NCI-H1048 (cell line): ENCODE measurements around the gene TGM2.

Experiments
- DNase-seq: peaks from one replicate; lab custom pipeline; 2025; lab: John Stamatoyannopoulos, UW

Gene TGM2

DNA sequence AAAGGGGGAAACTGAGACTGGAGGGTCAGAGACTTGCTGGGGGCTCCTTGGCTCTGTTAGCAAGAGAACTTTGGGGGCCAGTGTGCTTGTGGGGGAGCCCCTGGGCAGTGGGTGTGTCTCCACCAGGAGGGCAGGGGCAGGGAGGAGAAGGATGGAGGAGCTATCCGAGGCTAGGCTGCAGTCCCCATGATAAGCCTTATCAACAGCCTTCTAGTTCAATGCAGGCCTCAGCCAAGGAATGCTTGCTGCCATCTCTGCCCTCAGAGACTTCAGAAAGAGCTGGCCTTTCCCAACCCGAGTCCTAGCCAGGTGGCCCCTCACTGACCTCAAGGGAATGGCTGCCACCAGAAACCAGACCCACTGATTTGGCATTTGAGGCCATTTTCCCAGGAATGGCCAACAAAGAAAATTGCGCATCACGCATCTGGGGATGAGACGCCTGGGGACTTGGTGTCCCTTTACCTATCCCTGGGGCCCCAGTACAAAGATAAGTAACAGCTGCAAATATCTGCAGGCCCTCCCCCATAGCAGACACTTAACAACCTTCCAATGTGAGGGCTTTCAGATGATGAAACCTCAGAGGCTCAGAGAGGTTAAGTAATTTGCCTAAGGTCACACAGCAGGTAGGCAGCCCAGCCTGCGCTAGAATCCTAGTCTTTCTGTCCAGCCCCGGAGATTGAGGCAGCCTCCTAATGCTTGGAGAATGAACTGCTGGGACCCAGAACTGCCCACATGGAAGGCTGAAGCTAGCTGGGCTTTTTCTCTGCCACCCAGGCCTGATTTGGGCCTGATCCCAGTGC is 4.9 kb downstream of the TGM2 start:
- no peak for DNase-seq

GRCh38 chr20:38159566-38159956 is 5.5 kb downstream of the TGM2 start:
- DNase-seq: no peak

DNA sequence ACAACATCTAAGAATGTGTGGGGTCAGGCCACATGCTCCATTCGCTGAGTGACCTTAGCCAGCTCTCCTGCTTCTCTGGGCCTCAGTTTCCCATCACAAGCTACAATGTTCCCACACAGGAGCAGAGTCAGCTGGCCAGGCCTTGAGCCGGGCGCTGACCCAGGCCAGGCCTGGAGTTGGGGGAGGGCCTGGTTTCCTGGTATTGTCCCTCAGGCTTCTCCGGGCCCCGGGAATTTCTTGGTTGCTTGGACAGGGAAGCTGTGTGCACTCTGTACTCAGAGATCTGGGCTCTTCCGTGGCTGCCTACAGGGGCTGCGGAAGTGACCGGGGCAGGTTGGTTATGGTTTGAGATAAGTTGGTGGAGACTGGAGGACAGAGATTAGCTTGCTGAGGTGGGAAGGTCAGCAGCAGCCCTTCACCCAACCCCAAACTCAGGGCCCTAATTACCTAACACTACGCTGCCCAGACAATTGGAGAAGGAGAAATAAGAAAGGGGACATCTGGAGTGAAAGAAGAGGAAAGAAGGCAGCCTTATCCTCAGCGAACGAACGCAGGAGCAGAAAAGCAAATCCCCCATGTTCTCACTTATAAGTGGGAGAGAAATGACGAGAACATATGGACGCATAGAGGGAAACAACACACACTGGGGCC is 6.2 kb downstream of the TGM2 start:
- DNase-seq: no peak

- DNase-seq: no peak
Measured at GRCh38 chr20:38157635-38158495, 7.2 kb downstream of the TGM2 start.

DNA sequence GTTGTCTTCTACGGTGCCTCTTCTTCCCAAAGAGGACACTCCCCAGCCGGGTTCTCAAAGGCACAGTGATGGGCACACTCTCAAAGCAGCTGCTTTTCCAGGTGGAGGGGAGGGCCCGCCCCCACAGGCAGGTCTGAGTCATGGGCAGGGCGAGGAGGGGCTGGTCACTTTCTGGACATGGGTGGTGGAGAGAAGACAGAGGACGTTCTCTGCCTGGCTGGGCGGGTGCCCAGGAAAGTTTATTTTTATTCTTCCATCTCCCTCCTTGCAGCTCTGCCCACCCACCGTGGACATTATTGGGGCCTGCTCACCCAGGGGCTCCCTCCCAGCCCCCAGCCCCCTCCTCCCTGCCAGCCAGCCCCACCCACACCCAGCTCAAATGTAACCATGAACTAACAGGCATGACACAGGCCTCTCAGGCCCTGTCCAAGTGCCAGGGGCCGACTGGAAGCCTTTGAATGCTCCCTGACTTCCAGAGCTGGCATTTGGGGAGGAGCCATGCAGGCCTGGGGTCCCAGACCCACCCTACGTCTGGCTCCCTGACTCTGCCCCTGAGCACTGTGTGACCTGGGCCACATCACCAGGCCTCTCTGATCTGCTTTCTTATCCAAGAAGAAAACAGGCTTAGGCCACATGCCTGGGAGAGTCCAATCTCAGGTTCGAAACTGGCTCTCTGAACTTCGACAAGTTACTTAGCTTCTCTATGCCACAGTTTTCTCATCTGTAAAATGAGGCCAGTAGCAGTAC is 8.0 kb downstream of the TGM2 start:
- no peak for DNase-seq

DNA sequence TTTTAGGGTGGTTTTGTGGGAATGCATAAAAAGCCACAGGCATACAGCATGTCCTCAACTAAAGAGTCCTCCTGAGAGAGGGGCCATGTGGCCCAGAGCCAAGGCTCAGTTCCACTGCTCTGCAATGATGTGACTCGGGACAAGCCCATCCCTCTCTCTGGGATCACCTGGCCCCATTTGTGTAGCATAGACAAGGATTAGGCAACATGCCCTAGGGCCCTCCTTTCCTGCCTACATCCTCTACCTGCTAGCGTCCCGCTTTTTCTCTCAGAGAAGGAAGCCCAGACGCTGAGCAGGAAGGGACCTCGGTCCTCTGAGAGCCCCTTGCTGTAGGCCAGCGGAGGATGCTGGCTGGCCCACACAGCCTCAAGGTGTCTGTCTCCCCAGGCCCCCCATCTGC is 8.8 kb downstream of the TGM2 start:
- no peak for DNase-seq

- DNase-seq: no peak
Measured at GRCh38 chr20:38155811-38156210, 9.3 kb downstream of the TGM2 start.

DNA sequence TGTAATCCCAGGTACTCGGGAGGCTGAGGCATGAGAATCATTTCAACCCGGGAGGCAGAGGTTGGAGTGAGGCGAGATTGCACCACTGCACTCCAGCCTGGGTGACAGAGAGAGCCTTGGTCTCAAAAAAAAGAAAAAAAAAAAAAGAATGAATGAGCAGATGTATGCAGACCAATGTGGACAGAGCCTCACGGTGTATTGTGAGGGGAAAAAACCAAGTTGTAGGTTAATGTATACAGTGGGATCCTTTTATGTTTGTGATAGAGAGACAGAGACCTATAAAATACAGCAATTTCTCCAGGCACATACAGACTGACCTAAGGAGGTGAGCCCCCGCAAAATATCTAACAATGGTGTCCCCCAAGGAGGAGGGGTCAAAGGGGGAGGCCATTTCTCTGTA is 11.7 kb downstream of the TGM2 start:
- no peak for DNase-seq

DNA sequence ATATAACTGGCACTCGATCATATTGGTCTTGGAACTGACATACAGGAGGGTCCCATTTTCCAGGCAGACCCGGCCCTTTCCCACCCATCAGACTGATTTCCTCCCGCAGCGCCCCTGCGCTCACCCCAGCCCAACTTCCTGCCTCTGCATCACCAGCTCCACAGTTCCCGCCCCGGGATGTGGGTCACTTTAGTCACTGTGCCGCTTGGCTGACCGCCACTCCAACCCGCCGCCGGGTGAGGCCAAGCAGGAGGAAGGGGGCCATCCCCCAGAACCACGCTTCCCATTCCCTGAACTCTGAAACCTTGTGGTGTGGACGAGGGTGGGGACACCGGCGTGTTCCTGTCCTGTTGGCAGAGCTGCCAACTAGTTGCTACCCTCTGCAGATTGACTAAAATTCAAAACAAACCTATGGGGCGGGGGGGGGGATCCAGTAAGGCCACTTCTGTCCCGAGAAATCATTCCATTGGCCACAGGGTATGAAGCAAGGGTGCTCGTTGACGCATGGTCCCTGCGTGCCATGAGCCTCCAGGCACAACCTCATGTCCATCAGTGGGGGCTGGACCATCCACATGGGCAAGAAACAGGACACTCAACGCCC is 12.3 kb downstream of the TGM2 start:
- DNase-seq: no peak

DNA sequence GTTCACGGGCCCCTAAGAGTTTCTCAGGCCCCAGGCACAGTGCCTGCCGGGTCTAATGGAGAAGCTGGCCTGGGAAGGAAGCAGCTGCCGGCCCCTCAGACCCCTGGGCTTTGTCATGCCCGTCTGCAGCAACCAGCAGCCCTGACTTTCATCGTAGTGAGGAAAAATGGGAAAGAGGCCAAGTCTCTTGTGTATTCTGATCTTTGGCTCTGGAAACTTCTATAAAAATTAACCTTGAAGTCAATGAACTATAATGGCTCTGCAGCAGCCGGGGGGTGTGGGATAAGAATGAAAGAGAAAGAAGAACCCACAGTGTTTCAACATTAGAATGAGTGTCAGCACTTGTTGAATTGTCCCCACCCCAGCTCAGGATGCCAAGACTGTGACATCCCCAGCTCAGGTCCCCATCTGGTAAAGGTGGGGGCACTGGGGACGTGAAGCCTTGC is 12.9 kb downstream of the TGM2 start:
- no peak for DNase-seq

DNA sequence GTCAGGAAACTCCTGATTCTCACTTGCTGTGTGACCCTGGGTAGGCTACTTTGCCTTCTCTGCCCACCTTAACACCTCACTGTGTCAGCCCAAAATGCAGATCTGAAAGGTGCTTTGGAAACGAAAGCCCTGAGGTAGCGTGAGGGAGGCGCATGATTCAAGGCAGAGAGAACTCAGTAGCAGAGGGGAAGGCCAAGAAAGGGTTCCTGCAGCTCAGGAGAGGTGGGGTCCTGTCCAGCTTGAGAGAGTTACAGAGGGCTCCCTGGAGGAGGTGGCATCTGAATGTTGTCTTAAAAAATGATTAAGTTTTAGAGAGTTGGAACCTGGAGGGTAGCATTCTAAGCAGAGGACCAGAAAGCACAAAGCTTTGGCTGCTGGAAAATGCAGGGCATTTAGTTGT is 13.6 kb downstream of the TGM2 start:
- DNase-seq: no peak

DNA sequence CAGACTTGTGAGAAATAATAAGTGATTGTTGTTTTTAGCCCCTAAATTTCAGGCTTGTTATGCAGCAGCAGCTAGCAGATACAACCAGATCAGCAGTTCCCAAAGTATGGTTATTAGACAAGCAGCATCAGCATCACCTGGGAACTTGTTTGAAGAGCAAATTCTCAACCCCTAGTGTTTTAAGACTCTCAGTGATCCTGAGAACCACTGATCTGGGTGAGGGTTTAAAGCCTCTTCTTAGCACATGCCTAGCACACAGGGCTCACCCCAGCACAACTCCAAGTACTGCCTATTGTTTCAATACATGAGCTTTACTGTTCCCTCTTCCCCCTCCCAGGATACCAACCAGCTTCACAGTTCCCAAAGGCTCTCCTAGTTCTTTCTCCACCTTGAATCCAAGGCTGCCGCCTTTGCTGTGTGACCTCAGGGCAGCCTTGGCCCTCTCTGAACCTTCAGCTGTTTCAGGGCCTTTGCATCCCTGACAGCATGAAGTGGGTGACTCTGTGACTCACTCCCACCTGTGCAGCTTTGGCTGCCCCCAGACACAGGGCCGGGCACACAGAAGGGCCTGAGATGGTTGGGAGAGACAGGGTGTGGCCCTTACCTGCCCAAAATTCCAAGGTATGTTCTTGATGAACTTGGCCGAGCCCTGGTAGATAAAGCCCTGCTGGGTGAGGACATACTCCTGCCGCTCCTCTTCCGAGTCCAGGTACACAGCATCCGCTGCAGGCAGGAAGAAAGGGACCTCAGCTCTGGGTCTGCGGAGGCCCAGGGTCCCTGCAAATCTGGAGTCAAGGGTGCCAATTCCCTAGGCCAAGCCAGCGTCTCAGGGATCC is 14.5 kb downstream of the TGM2 start:
- DNase-seq: no peak

DNA sequence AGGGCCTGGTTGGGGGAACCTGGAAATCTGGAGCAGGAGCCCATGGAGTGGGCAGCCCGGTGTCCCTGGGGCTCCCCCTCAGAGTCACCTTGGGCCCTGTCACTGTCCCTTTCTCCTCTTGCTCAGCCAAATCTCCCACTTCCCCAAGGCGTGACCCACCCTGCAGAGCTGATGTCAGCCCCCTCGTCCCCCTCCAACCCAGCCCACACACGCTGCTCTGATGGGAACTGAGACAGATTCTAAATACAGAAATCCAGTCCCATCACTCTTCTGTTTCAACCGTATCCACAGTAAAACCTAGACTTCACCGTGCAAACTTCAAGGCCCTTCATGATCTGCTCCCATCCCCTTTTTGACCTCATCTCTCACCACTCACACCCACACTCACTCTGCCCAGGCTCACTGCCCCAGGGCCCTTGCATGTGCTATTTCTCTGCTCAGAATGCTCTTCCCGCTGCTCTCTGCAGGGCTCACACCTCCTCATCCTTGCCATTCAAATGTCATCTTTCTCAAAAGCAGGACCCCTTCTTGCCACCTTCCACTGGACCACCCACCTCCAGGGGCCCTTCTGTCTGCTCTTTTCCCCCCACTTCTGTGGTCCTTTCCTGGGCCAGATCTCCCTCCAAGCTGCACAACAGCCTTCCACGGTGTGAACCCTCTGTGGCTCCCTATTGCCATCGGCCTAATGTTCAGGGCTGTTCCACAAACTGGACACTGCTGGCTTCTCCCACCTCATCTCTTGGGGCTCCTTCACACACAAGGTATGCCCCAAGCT is 16.6 kb downstream of the TGM2 start:
- no peak for DNase-seq

DNA sequence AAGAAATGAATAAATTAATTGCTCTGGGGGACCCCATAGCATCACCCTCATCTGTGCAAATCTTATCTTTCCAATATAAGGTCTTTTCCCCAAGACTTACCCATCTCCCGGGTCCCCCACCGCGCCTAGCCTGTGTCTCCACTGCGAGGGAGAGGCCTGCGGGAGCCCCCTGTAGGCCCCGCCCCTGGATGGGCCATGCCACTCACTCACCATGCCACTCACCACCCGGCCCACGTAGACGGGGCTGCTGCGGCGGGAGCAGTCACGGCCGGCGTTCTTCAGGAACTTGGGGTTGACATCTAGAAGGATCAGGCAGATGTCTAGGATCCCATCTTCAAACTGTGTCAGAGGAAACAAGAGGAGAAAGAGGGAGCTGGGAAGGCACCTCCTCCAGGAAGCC is 17.3 kb downstream of the TGM2 start:
- no peak for DNase-seq

GRCh38 chr20:38147163-38147562 is 17.9 kb downstream of the TGM2 start:
- no peak for DNase-seq

DNA sequence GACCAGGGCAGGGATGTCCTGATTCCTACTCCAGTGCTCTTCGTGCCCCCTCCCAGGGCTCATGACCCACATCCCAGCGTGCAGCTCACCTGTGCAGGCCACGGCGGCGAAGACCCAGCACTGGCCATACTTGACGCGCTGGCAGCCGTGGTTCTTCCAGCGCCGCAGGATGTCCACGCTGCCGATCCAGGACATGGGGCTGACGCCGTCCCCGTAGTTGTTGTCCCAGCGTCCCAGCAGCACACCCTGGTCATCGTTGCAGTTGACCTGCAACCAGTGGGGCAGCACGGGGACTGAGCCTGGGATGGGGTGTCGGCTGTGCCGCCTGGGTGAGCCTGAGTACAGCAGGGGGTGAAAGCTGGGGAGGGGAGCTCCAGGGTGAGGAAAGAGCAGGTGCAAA is 18.4 kb downstream of the TGM2 start:
- DNase-seq: no peak

GRCh38 chr20:38146156-38146555 is 18.9 kb downstream of the TGM2 start:
- no peak for DNase-seq

DNA sequence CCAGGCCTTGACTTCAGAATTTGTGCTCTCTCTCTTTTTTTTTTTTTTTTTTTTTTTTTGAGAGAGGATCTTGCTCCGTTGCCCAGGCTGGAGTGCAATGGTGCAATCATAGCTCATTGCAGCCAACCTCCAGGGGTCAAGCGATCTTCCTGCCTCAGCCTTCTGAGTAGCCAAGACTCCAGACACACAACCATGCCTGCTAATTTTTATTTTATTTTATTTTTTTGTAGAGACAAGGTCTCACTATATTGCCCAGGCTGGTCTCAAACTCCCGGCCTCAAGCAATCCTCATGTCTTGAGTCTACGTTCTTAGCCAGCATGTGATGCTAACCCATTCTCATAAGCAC is 19.4 kb downstream of the TGM2 start:
- DNase-seq: no peak

- DNase-seq: no peak
Measured at GRCh38 chr20:38144974-38145728, 19.9 kb downstream of the TGM2 start.
